Thymus (tissue), 11 donors: Measurements from ENCODE around the gene TBC1D14. TPM values are rescaled to one million over a fixed set of nuclear protein-coding genes. Genes with fewer than 3 reads are reported as not detected.
A peak's percentile ranks its signal among the peaks of the same experiment; 100 is the strongest.
"Not testable (repeated sequence)": the region's sequence is repeated elsewhere in the genome, so short reads cannot be mapped to it uniquely, and the experiment has no call there.

Experiments
- DNase-seq, 9 donors: peaks; one replicate each; pipeline ENCODE4 v3.0.0-alpha.2; 2013; ENCODE audit warnings: low spot score in 9 of 9, low read depth in 6 of 9, missing footprints in 1 of 9
- H3K27ac ChIP-seq, 2 donors: one replicate each; pipeline ENCODE4 v1.5.1; 2013; ENCODE audit warnings: control low read depth in 1 of 2, low read depth in 1 of 2, low read length in 1 of 2, mild to moderate bottlenecking in 1 of 2, moderate library complexity in 1 of 2
- H3K27me3 ChIP-seq, 2 donors: one replicate each; pipeline ENCODE4 v1.5.1; 2013; ENCODE audit warnings: low read length in 1 of 2; ENCODE audit not compliant: control insufficient read depth in 2 of 2, insufficient read depth in 1 of 2
- H3K36me3 ChIP-seq, 2 donors: one replicate each; pipeline ENCODE4 v1.5.1; 2013; ENCODE audit warnings: low read length in 1 of 2, mild to moderate bottlenecking in 1 of 2, moderate library complexity in 1 of 2; ENCODE audit not compliant: control insufficient read depth in 2 of 2, insufficient read depth in 2 of 2
- H3K4me1 ChIP-seq, 2 donors: one replicate each; pipeline ENCODE4 v1.5.1; 2013; ENCODE audit warnings: low read length in 2 of 2; ENCODE audit not compliant: control insufficient read depth in 2 of 2, insufficient read depth in 2 of 2
- H3K4me3 ChIP-seq, 2 donors: one replicate each; pipeline ENCODE4 v1.5.1; 2013; ENCODE audit warnings: low read length in 2 of 2, control low read depth in 1 of 2, mild to moderate bottlenecking in 1 of 2
- H3K9me3 ChIP-seq, 2 donors: one replicate each; pipeline ENCODE4 v1.5.1; 2013; ENCODE audit warnings: low read length in 1 of 2, mild to moderate bottlenecking in 1 of 2; ENCODE audit not compliant: control insufficient read depth in 2 of 2, insufficient read depth in 1 of 2
- WGBS: extraction: QIAGEN DNeasy Blood & Tissue Kit; methylation state at CpG from one replicate; pipeline ENCODE4 v1.1.7; 2013; 5-methylcytosine and 5-hydroxymethylcytosine counted together
- polyA plus RNA-seq: library from polyadenylated mRNA; stranded (reverse); fragments of 200-250 nt; gene quantifications from one replicate; pipeline ENCODE4 v1.2.3, GENCODE V29; 2013
- total RNA-seq: library from RNA; stranded (reverse); fragments of 120-200 nt; gene quantifications from one replicate; pipeline ENCODE4 v1.2.4, GENCODE V29; 2013
- donor health status: healthy.

Gene TBC1D14
- total and polyA plus RNA-seq, 2 donors, result 28.4 to 59.6 TPM

GRCh38 chr4:6902318-6903042, 7.1 kb upstream of the TBC1D14 start:
- no peak overlapping the region for H3K27ac ChIP-seq
- no peaks in the 10 kb centered on the region for H3K36me3 ChIP-seq
- peaks cover 0 to 10% of the 10 kb centered on the region in 2 donors for H3K4me1 ChIP-seq
- peaks cover 0 to 14% of the 10 kb centered on the region in 2 donors for H3K27me3 ChIP-seq
- WGBS, result 93% methylated on average over 27 of the region's 27 CpGs
- DNase-seq, result no peak
- no peak overlapping the region for H3K4me3 ChIP-seq
- H3K9me3 ChIP-seq, result no peaks in the 10 kb centered on the region

GRCh38 chr4:6905516-6906445, 3.8 kb upstream of the TBC1D14 start:
- peaks cover 0 to 1% of the 10 kb centered on the region in 2 donors for H3K9me3 ChIP-seq
- no peak overlapping the region for H3K27ac ChIP-seq
- DNase-seq, result no peak
- no peaks in the 10 kb centered on the region for H3K36me3 ChIP-seq
- no peak overlapping the region for H3K4me3 ChIP-seq
- H3K4me1 ChIP-seq, result peaks cover 7 to 27% of the 10 kb centered on the region in 2 donors
- 96% methylated on average over 13 of the region's 13 CpGs for WGBS
- H3K27me3 ChIP-seq, result peaks cover 0 to 32% of the 10 kb centered on the region in 2 donors

- WGBS, result 97% methylated on average over 6 of the region's 6 CpGs
- not testable (repeated sequence) for H3K27ac ChIP-seq, H3K36me3 ChIP-seq, DNase-seq, H3K4me3 ChIP-seq, H3K9me3 ChIP-seq
- Histone ChIP-seq H3K27me3 (peaks cover 0 to 32% of the 10 kb centered on the region in 2 donors), H3K4me1 (peaks cover 14 to 34% of the 10 kb centered on the region in 2 donors)
Observed at GRCh38 chr4:6906486-6906885, 3.1 kb upstream of the TBC1D14 start.

- Histone ChIP-seq H3K9me3 (peaks cover 0 to 1% of the 10 kb centered on the region in 2 donors), H3K27ac (no peak overlapping the region), H3K4me1 (peaks cover 20 to 41% of the 10 kb centered on the region in 2 donors), H3K4me3 (no peak overlapping the region), H3K36me3 (no peaks in the 10 kb centered on the region), H3K27me3 (peaks cover 0 to 32% of the 10 kb centered on the region in 2 donors)
- WGBS, result 27% methylated on average over 22 of the region's 22 CpGs
- peak in 1 of 9 donors; percentile 56 for DNase-seq
Observed at GRCh38 chr4:6907658-6908191, 1.9 kb upstream of the TBC1D14 start.

- Histone ChIP-seq H3K27ac (no peak overlapping the region), H3K9me3 (peaks cover 0 to 1% of the 10 kb centered on the region in 2 donors), H3K27me3 (peaks cover 0 to 32% of the 10 kb centered on the region in 2 donors), H3K4me1 (peaks cover 25 to 43% of the 10 kb centered on the region in 2 donors), H3K36me3 (no peaks in the 10 kb centered on the region), H3K4me3 (peak overlapping the region; percentile 78 to 95)
- WGBS, result 39% methylated on average over 15 of the region's 15 CpGs
- no peak for DNase-seq
Observed at GRCh38 chr4:6908432-6909112, 1.1 kb upstream of the TBC1D14 start.

- peak overlapping the region; percentile 58 to 95 for H3K4me3 ChIP-seq
- WGBS, result under 1% methylated on average over 58 of the region's 58 CpGs
- no peaks in the 10 kb centered on the region for H3K36me3 ChIP-seq
- peak overlapping the region in 1 of 2 donors; percentile 65 for H3K27ac ChIP-seq
- H3K27me3 ChIP-seq, result peaks cover 0 to 32% of the 10 kb centered on the region in 2 donors
- H3K4me1 ChIP-seq, result peaks cover 25 to 43% of the 10 kb centered on the region in 2 donors
- peak in 1 of 9 donors; percentile 52 for DNase-seq
- peaks cover 0 to 1% of the 10 kb centered on the region in 2 donors for H3K9me3 ChIP-seq
Observed at GRCh38 chr4:6909970-6910339, 329 bp downstream of the TBC1D14 start.

GRCh38 chr4:6910340-6910959, 824 bp downstream of the TBC1D14 start:
- DNase-seq, result no peak
- WGBS, result 42% methylated on average over 31 of the region's 31 CpGs
- Histone ChIP-seq H3K36me3 (no peaks in the 10 kb centered on the region), H3K27ac (no peak overlapping the region), H3K4me1 (peaks cover 28 to 46% of the 10 kb centered on the region in 2 donors), H3K4me3 (peak overlapping the region; percentile 58 to 95), H3K27me3 (peaks cover 0 to 32% of the 10 kb centered on the region in 2 donors), H3K9me3 (peaks cover 0 to 1% of the 10 kb centered on the region in 2 donors)
